IMR-90 (cell line): ENCODE results near the gene FNBP1.

Source experiments
- MXI1 ChIP-seq: IDR thresholded peaks from 2 replicates; pipeline ENCODE4 v1.6.1; 2012; ENCODE audit warnings: low read depth, mild to moderate bottlenecking, low read length, moderate library complexity, borderline replicate concordance
- RCOR1 ChIP-seq: IDR thresholded peaks from 2 replicates; pipeline ENCODE4 v1.6.1; 2012; ENCODE audit warnings: mild to moderate bottlenecking, low read length, improper control_type of control experiment; ENCODE audit not compliant: insufficient replicate concordance
- TF ChIP-seq, protein P1 (sequence below): conservative IDR thresholded peaks from 2 replicates; pipeline ENCODE4 v1.5.1; 2012; ENCODE audit warnings: mild to moderate bottlenecking, low read depth, low read length, improper control_type of control experiment
- TF ChIP-seq, protein P2 (sequence below): fragments of 150-350 bp; IDR thresholded peaks from 2 replicates; pipeline ENCODE4 v1.6.1; 2017; ENCODE audit warnings: mild to moderate bottlenecking, antibody characterized with exemption, low read length, low read depth

DNA sequence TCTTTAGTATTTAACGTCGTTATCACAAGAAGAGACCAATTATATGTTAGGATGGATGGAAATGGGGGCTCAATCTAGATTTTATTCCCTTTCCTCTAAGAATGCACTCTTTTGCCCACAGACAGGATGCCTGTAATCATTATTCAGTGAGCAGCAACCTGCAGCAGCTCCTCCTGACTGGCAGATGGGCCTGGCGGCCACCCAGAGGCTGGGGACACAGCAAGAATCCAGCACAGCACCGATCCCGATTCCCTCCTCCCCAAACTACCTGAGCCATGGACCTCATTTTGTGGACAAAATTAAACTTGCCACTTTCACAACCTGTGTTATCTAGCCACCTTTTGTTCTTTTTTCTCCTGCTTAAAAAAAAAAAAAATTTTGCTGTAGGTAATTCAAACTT lies 106.8 kb downstream of the FNBP1 start:
- TF ChIP-seq, protein P1, sequence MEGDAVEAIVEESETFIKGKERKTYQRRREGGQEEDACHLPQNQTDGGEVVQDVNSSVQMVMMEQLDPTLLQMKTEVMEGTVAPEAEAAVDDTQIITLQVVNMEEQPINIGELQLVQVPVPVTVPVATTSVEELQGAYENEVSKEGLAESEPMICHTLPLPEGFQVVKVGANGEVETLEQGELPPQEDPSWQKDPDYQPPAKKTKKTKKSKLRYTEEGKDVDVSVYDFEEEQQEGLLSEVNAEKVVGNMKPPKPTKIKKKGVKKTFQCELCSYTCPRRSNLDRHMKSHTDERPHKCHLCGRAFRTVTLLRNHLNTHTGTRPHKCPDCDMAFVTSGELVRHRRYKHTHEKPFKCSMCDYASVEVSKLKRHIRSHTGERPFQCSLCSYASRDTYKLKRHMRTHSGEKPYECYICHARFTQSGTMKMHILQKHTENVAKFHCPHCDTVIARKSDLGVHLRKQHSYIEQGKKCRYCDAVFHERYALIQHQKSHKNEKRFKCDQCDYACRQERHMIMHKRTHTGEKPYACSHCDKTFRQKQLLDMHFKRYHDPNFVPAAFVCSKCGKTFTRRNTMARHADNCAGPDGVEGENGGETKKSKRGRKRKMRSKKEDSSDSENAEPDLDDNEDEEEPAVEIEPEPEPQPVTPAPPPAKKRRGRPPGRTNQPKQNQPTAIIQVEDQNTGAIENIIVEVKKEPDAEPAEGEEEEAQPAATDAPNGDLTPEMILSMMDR = no peak
- no peak for TF ChIP-seq RCOR1
- no peak for TF ChIP-seq MXI1
- TF ChIP-seq, protein P2, sequence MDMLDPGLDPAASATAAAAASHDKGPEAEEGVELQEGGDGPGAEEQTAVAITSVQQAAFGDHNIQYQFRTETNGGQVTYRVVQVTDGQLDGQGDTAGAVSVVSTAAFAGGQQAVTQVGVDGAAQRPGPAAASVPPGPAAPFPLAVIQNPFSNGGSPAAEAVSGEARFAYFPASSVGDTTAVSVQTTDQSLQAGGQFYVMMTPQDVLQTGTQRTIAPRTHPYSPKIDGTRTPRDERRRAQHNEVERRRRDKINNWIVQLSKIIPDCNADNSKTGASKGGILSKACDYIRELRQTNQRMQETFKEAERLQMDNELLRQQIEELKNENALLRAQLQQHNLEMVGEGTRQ = no peak
